GM18867 (cell line): Measurements from ENCODE around the gene CEP170.

ENCODE experiments used
- ATAC-seq: cut with Tn5 transposase; IDR thresholded peaks from one replicate; pipeline ENCODE4 v1.9.1; 2021; ENCODE audit warnings: mild to moderate bottlenecking, moderate library complexity; ENCODE audit not compliant: unreplicated experiment

CEP170 gene

GRCh38 chr1:243268751-243269460, 13.8 kb upstream of the CEP170 start:
- ATAC-seq = no peak

GRCh38 chr1:243267914-243268653, 13.0 kb upstream of the CEP170 start:
- no peak for ATAC-seq

GRCh38 chr1:243267471-243267880, 12.4 kb upstream of the CEP170 start:
- no peak for ATAC-seq

- ATAC-seq = no peak
Measured at GRCh38 chr1:243266231-243266630, 11.2 kb upstream of the CEP170 start.

- no peak for ATAC-seq
Measured at GRCh38 chr1:243264717-243265116, 9.6 kb upstream of the CEP170 start.

GRCh38 chr1:243261390-243261789, 6.3 kb upstream of the CEP170 start:
- ATAC-seq = no peak

GRCh38 chr1:243260221-243260880, 5.3 kb upstream of the CEP170 start:
- no peak for ATAC-seq

GRCh38 chr1:243258731-243259130, 3.6 kb upstream of the CEP170 start:
- no peak for ATAC-seq

GRCh38 chr1:243257189-243257588, 2.1 kb upstream of the CEP170 start:
- ATAC-seq = no peak

- ATAC-seq = no peak
Measured at GRCh38 chr1:243256590-243256989, 1.5 kb upstream of the CEP170 start.

GRCh38 chr1:243255791-243256512, 871 bp upstream of the CEP170 start, which contains the start of gene SDCCAG8:
Gene SDCCAG8 (plus strand): TSS chr1:243256041. CDS start chr1:243256174, 133 bp downstream.
- ATAC-seq = peak; percentile 69

- peak; percentile 24 for ATAC-seq
Measured at GRCh38 chr1:243254233-243254926, 701 bp downstream of the CEP170 start.

- no peak for ATAC-seq
Measured at GRCh38 chr1:243253926-243254232, 1.2 kb downstream of the CEP170 start.

GRCh38 chr1:243253211-243253925, 1.7 kb downstream of the CEP170 start:
- ATAC-seq = no peak

GRCh38 chr1:243251539-243251938, 3.5 kb downstream of the CEP170 start:
- no peak for ATAC-seq

GRCh38 chr1:243250102-243250501, 5.0 kb downstream of the CEP170 start:
- ATAC-seq = no peak

GRCh38 chr1:243249214-243249613, 5.9 kb downstream of the CEP170 start:
- no peak for ATAC-seq

GRCh38 chr1:243247901-243248300, 7.2 kb downstream of the CEP170 start:
- no peak for ATAC-seq

- no peak for ATAC-seq
Measured at GRCh38 chr1:243246916-243247315, 8.2 kb downstream of the CEP170 start.

GRCh38 chr1:243244432-243244841, 10.6 kb downstream of the CEP170 start:
- peak; percentile 69 for ATAC-seq
